Measurements from ENCODE around the gene TUT4. TPM values are rescaled to one million over a fixed set of nuclear protein-coding genes. Genes with fewer than 3 reads are reported as not detected.

The TUT4 gene
- total and polyA plus RNA-seq, 12 donors, result 16.9 to 40.6 (median 31.5) TPM

GRCh38 chr1:52461821-52462220 is 91.1 kb downstream of the TUT4 start:
- 83 to 100% methylated on average over 1 of the region's 1 CpG for WGBS, 2 donors
- DNase-seq, result no peak
- H3K4me3 ChIP-seq, result no peak overlapping the region
- H3K4me1 ChIP-seq, result no peaks in the 10 kb centered on the region
- no peak for ATAC-seq
- intact Hi-C loops (cut with DNase I), result no loop called here
- TF ChIP-seq CTCF (IDR thresholded peaks at IDR 0.05), result no peak
- H3K27me3 ChIP-seq, result no peaks in the 10 kb centered on the region
- no peaks in the 10 kb centered on the region for H3K9me3 ChIP-seq
- no peak overlapping the region for H3K27ac ChIP-seq
- H3K36me3 ChIP-seq, result peaks cover 0 to 85% (median 0%) of the 10 kb centered on the region in 9 donors

- no peak for DNase-seq
Measured at GRCh38 chr1:52460694-52461093, 92.2 kb downstream of the TUT4 start.

GRCh38 chr1:52455686-52456085 is 97.2 kb downstream of the TUT4 start:
- TF ChIP-seq CTCF (IDR thresholded peaks at IDR 0.05), result no peak
- peaks cover 0 to 87% (median 3%) of the 10 kb centered on the region in 9 donors for H3K36me3 ChIP-seq
- H3K27ac ChIP-seq, result no peak overlapping the region
- WGBS, 2 donors, result 94 to 99% methylated on average over 2 of the region's 2 CpGs
- no peak for DNase-seq
- no peaks in the 10 kb centered on the region for H3K9me3 ChIP-seq
- no peak overlapping the region for H3K4me3 ChIP-seq
- intact Hi-C loops (cut with DNase I), result no loop called here
- no peak for ATAC-seq
- H3K4me1 ChIP-seq, result no peaks in the 10 kb centered on the region
- H3K27me3 ChIP-seq, result no peaks in the 10 kb centered on the region

More at GRCh38 chr1:52460694-52461093, 92.2 kb downstream of the TUT4 start:
- no peaks in the 10 kb centered on the region for H3K9me3 ChIP-seq
- H3K27me3 ChIP-seq, result no peaks in the 10 kb centered on the region
- no peaks in the 10 kb centered on the region for H3K4me1 ChIP-seq
- intact Hi-C loops (cut with DNase I), result no loop called here
- no peak for ATAC-seq
- TF ChIP-seq CTCF (IDR thresholded peaks at IDR 0.05), result no peak
- WGBS, 2 donors, result 97 to 100% methylated on average over 1 of the region's 1 CpG
- peaks cover 0 to 88% (median 0%) of the 10 kb centered on the region in 9 donors for H3K36me3 ChIP-seq
- no peak overlapping the region for H3K4me3 ChIP-seq
- no peak overlapping the region for H3K27ac ChIP-seq

GRCh38 chr1:52454779-52455178 is 98.1 kb downstream of the TUT4 start:
- no peaks in the 10 kb centered on the region for H3K4me1 ChIP-seq
- 91 to 99% methylated on average over 2 of the region's 2 CpGs for WGBS, 2 donors
- ATAC-seq (no peak), DNase-seq (no peak)
- TF ChIP-seq CTCF (IDR thresholded peaks at IDR 0.05), result no peak
- H3K4me3 ChIP-seq, result no peak overlapping the region
- H3K27me3 ChIP-seq, result no peaks in the 10 kb centered on the region
- H3K27ac ChIP-seq, result no peak overlapping the region
- peaks cover 0 to 85% (median 3%) of the 10 kb centered on the region in 9 donors for H3K36me3 ChIP-seq
- intact Hi-C loops (cut with DNase I), result no loop called here
- H3K9me3 ChIP-seq, result no peaks in the 10 kb centered on the region

Data from heart right ventricle (tissue), 16 donors.